PC-3 (cell line): ENCODE measurements around the gene PTCH1. TPM values are rescaled to one million over a fixed set of nuclear protein-coding genes. Genes with fewer than 3 reads are reported as not detected.
A peak's percentile ranks its signal among the peaks of the same experiment; 100 is the strongest.

Experiments
- ATAC-seq: fragments of 200-7000 bp; cut with Tn5 transposase; 2 replicates; pipeline ENCODE4 v1.9.1; 2020; ENCODE audit warnings: mild to moderate bottlenecking, moderate library complexity
- BruUV-seq: library from RNA; stranded (reverse); fragments of 400-500 nt; replicated peaks from 2 replicates; lab custom pipeline; 2021; lab: Mats Ljungman, UMichigan
- CTCF ChIA-PET: fragments of 300-600 bp; sonication (Branson Sonifier 250); formaldehyde crosslinking; loops from one replicate; lab custom pipeline; 2022; ENCODE audit warnings: antibody characterized with exemption; lab: Charles Lee
- POLR2A ChIA-PET: fragments of 300-600 bp; sonication (Branson Sonifier 250); formaldehyde crosslinking; loops from one replicate; lab custom pipeline; 2022; ENCODE audit warnings: antibody characterized with exemption; ENCODE audit not compliant: unreplicated experiment; lab: Charles Lee
- DNase-seq: peaks from one replicate; pipeline ENCODE4 v3.0.0-alpha.2; 2015
- H2AFZ ChIP-seq: fragments of 300-600 bp; sonication (generic); 2 replicates; pipeline ENCODE4 v1.6.0; 2016; ENCODE audit warnings: antibody characterized with exemption, low read length
- H3F3A ChIP-seq: fragments of 300-600 bp; sonication (generic); one replicate; pipeline ENCODE4 v1.6.0; 2017; ENCODE audit warnings: antibody characterized with exemption, low read length, control low read depth, mild to moderate bottlenecking; ENCODE audit not compliant: unreplicated experiment
- H3K27ac ChIP-seq: fragments of 300-600 bp; sonication (generic); 2 replicates; pipeline ENCODE4 v1.5.1; 2016; ENCODE audit warnings: mild to moderate bottlenecking, low read length
- H3K27me3 ChIP-seq: fragments of 300-600 bp; sonication (generic); 2 replicates; pipeline ENCODE4 v1.6.1; 2016; ENCODE audit warnings: low read length, mixed read lengths
- H3K36me3 ChIP-seq: fragments of 300-600 bp; sonication (generic); 2 replicates; pipeline ENCODE4 v1.6.1; 2016; ENCODE audit warnings: low read depth, mixed run types, low read length, mixed read lengths
- H3K4me1 ChIP-seq: fragments of 300-600 bp; sonication (generic); 2 replicates; pipeline ENCODE4 v1.5.1; 2016; ENCODE audit warnings: low read length; ENCODE audit not compliant: insufficient read depth
- H3K4me2 ChIP-seq: fragments of 300-600 bp; sonication (generic); 2 replicates; pipeline ENCODE4 v1.6.0; 2016; ENCODE audit warnings: low read length
- H3K4me3 ChIP-seq: fragments of 300-600 bp; sonication (generic); 2 replicates; pipeline ENCODE4 v1.5.1; 2016; ENCODE audit warnings: mild to moderate bottlenecking, low read length, mixed read lengths
- H3K79me2 ChIP-seq: fragments of 300-600 bp; sonication (generic); 2 replicates; pipeline ENCODE4 v1.6.1; 2017; ENCODE audit warnings: low read length, mixed read lengths
- H3K9ac ChIP-seq: fragments of 300-600 bp; sonication (generic); 2 replicates; pipeline ENCODE4 v1.6.0; 2016; ENCODE audit warnings: mild to moderate bottlenecking, low read length
- H3K9me2 ChIP-seq: fragments of 300-600 bp; sonication (generic); replicated peaks from 2 replicates; pipeline ENCODE4 v1.6.1; 2016; ENCODE audit warnings: mixed run types, low read length, mixed read lengths
- H3K9me3 ChIP-seq: fragments of 300-600 bp; sonication (generic); 2 replicates; pipeline ENCODE4 v1.6.1; 2016; ENCODE audit warnings: low read length, mixed read lengths
- H4K20me1 ChIP-seq: fragments of 300-600 bp; sonication (generic); 2 replicates; pipeline ENCODE4 v1.6.1; 2016; ENCODE audit warnings: low read length, mixed read lengths
- CTCF ChIP-seq: fragments of 300-600 bp; sonication (generic); conservative IDR thresholded peaks from 2 replicates; pipeline ENCODE4 v1.5.1; 2017; ENCODE audit warnings: antibody characterized with exemption, low read depth, mild to moderate bottlenecking, low read length
- EZH2 ChIP-seq: fragments of 300-600 bp; sonication (generic); IDR thresholded peaks from one replicate; pipeline ENCODE4 v1.6.1; 2017; ENCODE audit warnings: antibody characterized with exemption, mild to moderate bottlenecking, low read length; ENCODE audit not compliant: unreplicated experiment
- EZH2phosphoT487 ChIP-seq: fragments of 300-600 bp; sonication (generic); IDR thresholded peaks from 2 replicates; pipeline ENCODE4 v1.6.1; 2018; ENCODE audit warnings: mild to moderate bottlenecking, antibody characterized with exemption, low read length, borderline replicate concordance
- intact Hi-C: fragments of 100-400 bp; cut with micrococcal nuclease; formaldehyde crosslinking; loops from 2 replicates; pipeline ENCODE4 v1.9.0; 2023
- total RNA-seq: library from RNA; depleted of rRNA; stranded (reverse); fragments of >200 nt; gene quantifications from 2 replicates; pipeline ENCODE4 v1.2.3, GENCODE V29; 2014

The PTCH1 gene
- total RNA-seq, 1 experiment from 2014 or later = 0.77 TPM

DNA sequence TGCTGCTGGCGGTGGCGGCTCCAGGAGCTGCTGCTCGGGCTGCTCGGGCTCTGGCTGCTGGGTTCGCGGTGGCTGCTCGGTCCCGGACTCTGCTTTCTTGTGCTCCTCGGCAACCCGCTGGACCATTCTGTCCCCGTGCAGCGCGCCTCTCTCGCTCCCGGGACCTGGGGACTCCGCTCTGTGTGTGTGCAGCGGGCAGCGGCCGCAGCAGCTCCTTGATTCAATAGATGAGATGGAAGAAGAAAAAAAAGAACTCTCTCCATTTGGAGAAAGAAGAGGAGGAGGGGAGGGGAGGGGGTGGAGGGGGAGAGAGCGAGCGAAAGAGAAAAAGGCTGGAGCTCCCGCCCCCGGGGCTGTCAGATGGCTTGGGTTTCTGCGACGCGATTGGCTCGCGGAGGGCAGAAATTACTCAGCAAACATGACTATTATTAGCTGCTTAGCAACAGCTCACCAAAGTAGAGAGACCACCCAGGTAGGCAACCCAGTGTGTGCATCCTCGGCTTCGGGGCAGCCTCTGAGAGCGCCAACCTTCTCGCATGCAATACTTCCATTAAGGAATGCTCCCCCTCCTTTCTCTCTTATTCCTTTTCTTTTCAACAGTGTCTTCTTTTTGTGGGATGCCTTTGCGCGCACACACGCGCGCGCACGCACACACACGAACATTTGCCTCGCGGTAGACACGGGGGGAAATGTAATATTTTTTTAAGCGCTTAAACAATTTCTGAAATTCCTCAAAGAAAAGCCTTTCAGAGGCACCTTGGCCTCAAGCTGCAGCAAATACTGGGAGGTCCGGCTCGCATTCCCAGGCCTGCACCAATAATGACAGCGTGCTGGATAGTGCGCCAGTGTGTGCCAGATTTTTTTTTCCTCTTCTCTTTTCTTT is 7.6 kb downstream of the PTCH1 start:
- TF ChIP-seq CTCF = no peak
- no peak for TF ChIP-seq EZH2
- no peak for TF ChIP-seq EZH2phosphoT487

GRCh38 chr9:95508242-95508967 is 8.4 kb downstream of the PTCH1 start:
- ChIA-PET POLR2A (interaction anchor here (0.6 kb wide), 1 partner anchor 139 kb away, joined by 3 read pairs; no protein-coding TSS in a partner anchor), CTCF (no interaction called here)
- peak overlapping the region; percentile 96 for H3K4me3 ChIP-seq
- no peaks in the 10 kb centered on the region for H3K27me3 ChIP-seq
- no peaks in the 10 kb centered on the region for H3K9me3 ChIP-seq
- H3K27ac ChIP-seq = no peak overlapping the region
- ATAC-seq (no peak), DNase-seq (no peak)
- BruUV-seq = no TSS peak
- no peaks in the 10 kb centered on the region for H4K20me1 ChIP-seq
- H2AFZ ChIP-seq = peak overlapping the region; percentile 99
- no peaks in the 10 kb centered on the region for H3K9me2 ChIP-seq
- no peaks in the 10 kb centered on the region for H3F3A ChIP-seq
- no peaks in the 10 kb centered on the region for H3K36me3 ChIP-seq
- peak overlapping the region; percentile 97 for H3K4me2 ChIP-seq
- H3K4me1 ChIP-seq = peaks cover 26% of the 10 kb centered on the region
- H3K79me2 ChIP-seq = peaks cover 4% of the 10 kb centered on the region; the same call in 1 of the 2 replicates
- TF ChIP-seq CTCF = no peak
- no peak for TF ChIP-seq EZH2phosphoT487
- no peak for TF ChIP-seq EZH2
- H3K9ac ChIP-seq = no peak overlapping the region
- intact Hi-C loops = loop anchor here (10.0 kb wide), 2 partner anchors 244 to 706 kb away; no protein-coding TSS in a partner anchor

More for the DNA sequence above, 7.6 kb downstream of the PTCH1 start:
- Histone ChIP-seq H3K27me3 (no peaks in the 10 kb centered on the region), H3K4me3 (peak overlapping the region; percentile 96), H3K27ac (no peak overlapping the region), H3K9me2 (no peaks in the 10 kb centered on the region), H2AFZ (peak overlapping the region; percentile 99), H3K36me3 (no peaks in the 10 kb centered on the region), H3K79me2 (peaks cover 4% of the 10 kb centered on the region; the same call in 1 of the 2 replicates), H3K4me2 (peak overlapping the region; percentile 95), H3F3A (no peaks in the 10 kb centered on the region), H3K4me1 (peaks cover 24% of the 10 kb centered on the region), H4K20me1 (no peaks in the 10 kb centered on the region), H3K9ac (peak overlapping the region; percentile 61; the same call in 1 of the 2 replicates), H3K9me3 (no peaks in the 10 kb centered on the region)
- ChIA-PET POLR2A (no interaction called here), CTCF (no interaction called here)
- ATAC-seq (peak; percentile 12), DNase-seq (peak; percentile 74)
- BruUV-seq = no TSS peak
- intact Hi-C loops = loop anchor here (1.0 to 10.0 kb wide), 3 partner anchors 126 to 706 kb away; no protein-coding TSS in a partner anchor
